ENCODE measurements around the gene PLXDC1.

Gene PLXDC1

GRCh38 chr17:39014044-39014794 is 137.2 kb downstream of the PLXDC1 start:
- TF ChIP-seq OSR1 (CRISPR knock-in tag; IDR thresholded peaks at IDR 0.05), result no peak
- TF ChIP-seq PPARA (CRISPR knock-in tag; IDR thresholded peaks at IDR 0.05; ENCODE audit: borderline replicate concordance), result no peak
- TF ChIP-seq ZNF70 (CRISPR knock-in tag; IDR thresholded peaks at IDR 0.05), result no peak
- TF ChIP-seq RARB (CRISPR knock-in tag; IDR thresholded peaks at IDR 0.05), result no peak
- no peak for TF ChIP-seq CREB5 (CRISPR knock-in tag; IDR thresholded peaks at IDR 0.05; ENCODE audit: low read depth)
- no peak for TF ChIP-seq BACH2 (CRISPR knock-in tag; IDR thresholded peaks at IDR 0.05; ENCODE audit: borderline replicate concordance)
- no peak for TF ChIP-seq ZNF565 (CRISPR knock-in tag; conservative IDR thresholded peaks at IDR 0.05; ENCODE audit: low read depth)
- no peak for TF ChIP-seq TCF4 (CRISPR knock-in tag; IDR thresholded peaks at IDR 0.05; ENCODE audit: borderline replicate concordance)
- TF ChIP-seq CSDC2 (CRISPR knock-in tag; IDR thresholded peaks at IDR 0.05), result no peak
- no peak for TF ChIP-seq PATZ1 (CRISPR knock-in tag; IDR thresholded peaks at IDR 0.05; ENCODE audit: borderline replicate concordance)
- no peak for TF ChIP-seq ESRRG (CRISPR knock-in tag; IDR thresholded peaks at IDR 0.05)
- TF ChIP-seq ISL1 (CRISPR knock-in tag; IDR thresholded peaks at IDR 0.05), result no peak
- TF ChIP-seq ZNF8 (CRISPR knock-in tag; IDR thresholded peaks at IDR 0.05), result no peak
- TF ChIP-seq, protein P1, sequence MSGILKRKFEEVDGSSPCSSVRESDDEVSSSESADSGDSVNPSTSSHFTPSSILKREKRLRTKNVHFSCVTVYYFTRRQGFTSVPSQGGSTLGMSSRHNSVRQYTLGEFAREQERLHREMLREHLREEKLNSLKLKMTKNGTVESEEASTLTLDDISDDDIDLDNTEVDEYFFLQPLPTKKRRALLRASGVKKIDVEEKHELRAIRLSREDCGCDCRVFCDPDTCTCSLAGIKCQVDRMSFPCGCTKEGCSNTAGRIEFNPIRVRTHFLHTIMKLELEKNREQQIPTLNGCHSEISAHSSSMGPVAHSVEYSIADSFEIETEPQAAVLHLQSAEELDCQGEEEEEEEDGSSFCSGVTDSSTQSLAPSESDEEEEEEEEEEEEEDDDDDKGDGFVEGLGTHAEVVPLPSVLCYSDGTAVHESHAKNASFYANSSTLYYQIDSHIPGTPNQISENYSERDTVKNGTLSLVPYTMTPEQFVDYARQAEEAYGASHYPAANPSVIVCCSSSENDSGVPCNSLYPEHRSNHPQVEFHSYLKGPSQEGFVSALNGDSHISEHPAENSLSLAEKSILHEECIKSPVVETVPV (CRISPR knock-in tag; IDR thresholded peaks at IDR 0.05), result no peak
- TF ChIP-seq ZFP30 (CRISPR knock-in tag; IDR thresholded peaks at IDR 0.05), result no peak
- TF ChIP-seq TOX (CRISPR knock-in tag; IDR thresholded peaks at IDR 0.05; ENCODE audit: borderline replicate concordance), result no peak
- no peak for TF ChIP-seq POU6F1 (CRISPR knock-in tag; IDR thresholded peaks at IDR 0.05; ENCODE audit: borderline replicate concordance, low read depth)
- TF ChIP-seq SNAI2 (CRISPR knock-in tag; IDR thresholded peaks at IDR 0.05), result no peak
- ATAC-seq, result peak; percentile 40; the same call in 2 of the 3 replicates

Measured in SK-N-SH treated with all-trans-retinoic acid at 6 μM for 48 hours (cell line).